Thymus (tissue), 11 donors: ENCODE measurements around the gene PPDPF. TPM values are rescaled to one million over a fixed set of nuclear protein-coding genes. Genes with fewer than 3 reads are reported as not detected.
"Not testable (repeated sequence)": the region's sequence is repeated elsewhere in the genome, so short reads cannot be mapped to it uniquely, and the experiment has no call there.

ENCODE experiments used
- DNase-seq, 9 donors: peaks; one replicate each; pipeline ENCODE4 v3.0.0-alpha.2; 2013; ENCODE audit warnings: low spot score in 9 of 9, low read depth in 6 of 9, missing footprints in 1 of 9
- H3K27ac ChIP-seq, 2 donors: one replicate each; pipeline ENCODE4 v1.5.1; 2013; ENCODE audit warnings: control low read depth in 1 of 2, low read depth in 1 of 2, low read length in 1 of 2, mild to moderate bottlenecking in 1 of 2, moderate library complexity in 1 of 2
- H3K27me3 ChIP-seq, 2 donors: one replicate each; pipeline ENCODE4 v1.5.1; 2013; ENCODE audit warnings: low read length in 1 of 2; ENCODE audit not compliant: control insufficient read depth in 2 of 2, insufficient read depth in 1 of 2
- H3K36me3 ChIP-seq, 2 donors: one replicate each; pipeline ENCODE4 v1.5.1; 2013; ENCODE audit warnings: low read length in 1 of 2, mild to moderate bottlenecking in 1 of 2, moderate library complexity in 1 of 2; ENCODE audit not compliant: control insufficient read depth in 2 of 2, insufficient read depth in 2 of 2
- H3K4me1 ChIP-seq, 2 donors: one replicate each; pipeline ENCODE4 v1.5.1; 2013; ENCODE audit warnings: low read length in 2 of 2; ENCODE audit not compliant: control insufficient read depth in 2 of 2, insufficient read depth in 2 of 2
- H3K4me3 ChIP-seq, 2 donors: one replicate each; pipeline ENCODE4 v1.5.1; 2013; ENCODE audit warnings: low read length in 2 of 2, control low read depth in 1 of 2, mild to moderate bottlenecking in 1 of 2
- H3K9me3 ChIP-seq, 2 donors: one replicate each; pipeline ENCODE4 v1.5.1; 2013; ENCODE audit warnings: low read length in 1 of 2, mild to moderate bottlenecking in 1 of 2; ENCODE audit not compliant: control insufficient read depth in 2 of 2, insufficient read depth in 1 of 2
- WGBS: extraction: QIAGEN DNeasy Blood & Tissue Kit; methylation state at CpG from one replicate; pipeline ENCODE4 v1.1.7; 2013; 5-methylcytosine and 5-hydroxymethylcytosine counted together
- polyA plus RNA-seq: library from polyadenylated mRNA; stranded (reverse); fragments of 200-250 nt; gene quantifications from one replicate; pipeline ENCODE4 v1.2.3, GENCODE V29; 2013
- total RNA-seq: library from RNA; stranded (reverse); fragments of 120-200 nt; gene quantifications from one replicate; pipeline ENCODE4 v1.2.4, GENCODE V29; 2013
- donor health status: healthy.

Gene PPDPF
- total and polyA plus RNA-seq, 2 donors, result 18.0 to 229 TPM

GRCh38 chr20:63509088-63509564 is 11.4 kb upstream of the PPDPF start:
- no peaks in the 10 kb centered on the region for H3K4me1 ChIP-seq
- no peak overlapping the region for H3K27ac ChIP-seq
- H3K27me3 ChIP-seq, result peaks cover 0 to 16% of the 10 kb centered on the region in 2 donors
- H3K9me3 ChIP-seq, result peaks cover 3 to 16% of the 10 kb centered on the region in 2 donors
- no peak for DNase-seq
- H3K4me3 ChIP-seq, result no peak overlapping the region
- WGBS, result 95% methylated on average over 9 of the region's 9 CpGs
- no peaks in the 10 kb centered on the region for H3K36me3 ChIP-seq

GRCh38 chr20:63513207-63513606 is 7.4 kb upstream of the PPDPF start:
- Histone ChIP-seq H3K4me1 (no peaks in the 10 kb centered on the region), H3K4me3 (no peak overlapping the region), H3K36me3 (no peaks in the 10 kb centered on the region), H3K9me3 (peaks cover 0 to 3% of the 10 kb centered on the region in 2 donors), H3K27me3 (peaks cover 2 to 26% of the 10 kb centered on the region in 2 donors), H3K27ac (no peak overlapping the region)
- no peak for DNase-seq
- WGBS, result 94% methylated on average over 3 of the region's 3 CpGs

- DNase-seq, result not testable (repeated sequence)
- WGBS, result 51% methylated on average over 10 of the region's 10 CpGs
Measured at GRCh38 chr20:63514520-63514919, 6.0 kb upstream of the PPDPF start.

GRCh38 chr20:63517376-63518309 is 2.9 kb upstream of the PPDPF start:
- Histone ChIP-seq H3K36me3 (peaks cover 2 to 8% of the 10 kb centered on the region in 2 donors), H3K9me3 (peaks cover 0 to 3% of the 10 kb centered on the region in 2 donors), H3K4me3 (no peak overlapping the region), H3K27ac (no peak overlapping the region), H3K27me3 (peaks cover 20 to 39% of the 10 kb centered on the region in 2 donors), H3K4me1 (peaks cover 14 to 24% of the 10 kb centered on the region in 2 donors)
- no peak for DNase-seq
- 94% methylated on average over 32 of the region's 32 CpGs for WGBS

More at GRCh38 chr20:63514520-63514919, 6.0 kb upstream of the PPDPF start:
- not testable (repeated sequence) for H3K27ac ChIP-seq, H3K4me1 ChIP-seq, H3K4me3 ChIP-seq, H3K36me3 ChIP-seq, H3K9me3 ChIP-seq
- H3K27me3 ChIP-seq, result peaks cover 14 to 37% of the 10 kb centered on the region in 2 donors

GRCh38 chr20:63518351-63518861 is 2.2 kb upstream of the PPDPF start:
- 87% methylated on average over 20 of the region's 20 CpGs for whole genome bisulfite sequencing
- H3K36me3 ChIP-seq, result peaks cover 3 to 14% of the 10 kb centered on the region in 2 donors
- peaks cover 14 to 24% of the 10 kb centered on the region in 2 donors for H3K4me1 ChIP-seq
- H3K9me3 ChIP-seq, result peaks cover 2 to 10% of the 10 kb centered on the region in 2 donors
- no peak overlapping the region for H3K4me3 ChIP-seq
- peaks cover 20 to 38% of the 10 kb centered on the region in 2 donors for H3K27me3 ChIP-seq
- DNase-seq, result no peak
- H3K27ac ChIP-seq, result no peak overlapping the region

- Histone ChIP-seq H3K27me3 (peaks cover 20 to 38% of the 10 kb centered on the region in 2 donors), H3K4me3 (peak overlapping the region; percentile 52 to 95), H3K4me1 (peaks cover 14 to 24% of the 10 kb centered on the region in 2 donors), H3K36me3 (peaks cover 3 to 14% of the 10 kb centered on the region in 2 donors), H3K27ac (no peak overlapping the region), H3K9me3 (peaks cover 2 to 17% of the 10 kb centered on the region in 2 donors)
- 81% methylated on average over 32 of the region's 32 CpGs for WGBS
- no peak for DNase-seq
Measured at GRCh38 chr20:63518946-63519667, 1.5 kb upstream of the PPDPF start.

GRCh38 chr20:63519668-63520503 is 679 bp upstream of the PPDPF start:
- Histone ChIP-seq H3K4me3 (peak overlapping the region; percentile 52 to 95), H3K27me3 (peaks cover 20 to 38% of the 10 kb centered on the region in 2 donors), H3K9me3 (peaks cover 2 to 17% of the 10 kb centered on the region in 2 donors), H3K27ac (peak overlapping the region in 1 of 2 donors; percentile 74), H3K4me1 (peaks cover 14 to 24% of the 10 kb centered on the region in 2 donors), H3K36me3 (peaks cover 3 to 14% of the 10 kb centered on the region in 2 donors)
- 1% methylated on average over 72 of the region's 72 CpGs for WGBS
- DNase-seq, result peak in 2 of 9 donors; percentile 13 to 32

- Histone ChIP-seq H3K36me3 (peaks cover 3 to 14% of the 10 kb centered on the region in 2 donors), H3K9me3 (peaks cover 2 to 17% of the 10 kb centered on the region in 2 donors), H3K4me1 (peaks cover 14 to 24% of the 10 kb centered on the region in 2 donors), H3K27me3 (peaks cover 20 to 35% of the 10 kb centered on the region in 2 donors), H3K27ac (peak overlapping the region; percentile 17 to 86), H3K4me3 (peak overlapping the region; percentile 70 to 95)
- peak in 8 of 9 donors; percentile 49 to 83 (median 62) for DNase-seq
- WGBS, result 3% methylated on average over 68 of the region's 68 CpGs
Measured at GRCh38 chr20:63520934-63521601, 503 bp downstream of the PPDPF start.
